Cerebellar cortex (tissue), 1 donor: ENCODE data around the gene DHPS.
"Not testable (repeated sequence)": the region's sequence is repeated elsewhere in the genome, so short reads cannot be mapped to it uniquely, and the experiment has no call there.

Experiments
- DNase-seq: peaks from one replicate; pipeline ENCODE4 v3.0.0-alpha.2; 2015; ENCODE audit warnings: low spot score

The DHPS gene

DNA sequence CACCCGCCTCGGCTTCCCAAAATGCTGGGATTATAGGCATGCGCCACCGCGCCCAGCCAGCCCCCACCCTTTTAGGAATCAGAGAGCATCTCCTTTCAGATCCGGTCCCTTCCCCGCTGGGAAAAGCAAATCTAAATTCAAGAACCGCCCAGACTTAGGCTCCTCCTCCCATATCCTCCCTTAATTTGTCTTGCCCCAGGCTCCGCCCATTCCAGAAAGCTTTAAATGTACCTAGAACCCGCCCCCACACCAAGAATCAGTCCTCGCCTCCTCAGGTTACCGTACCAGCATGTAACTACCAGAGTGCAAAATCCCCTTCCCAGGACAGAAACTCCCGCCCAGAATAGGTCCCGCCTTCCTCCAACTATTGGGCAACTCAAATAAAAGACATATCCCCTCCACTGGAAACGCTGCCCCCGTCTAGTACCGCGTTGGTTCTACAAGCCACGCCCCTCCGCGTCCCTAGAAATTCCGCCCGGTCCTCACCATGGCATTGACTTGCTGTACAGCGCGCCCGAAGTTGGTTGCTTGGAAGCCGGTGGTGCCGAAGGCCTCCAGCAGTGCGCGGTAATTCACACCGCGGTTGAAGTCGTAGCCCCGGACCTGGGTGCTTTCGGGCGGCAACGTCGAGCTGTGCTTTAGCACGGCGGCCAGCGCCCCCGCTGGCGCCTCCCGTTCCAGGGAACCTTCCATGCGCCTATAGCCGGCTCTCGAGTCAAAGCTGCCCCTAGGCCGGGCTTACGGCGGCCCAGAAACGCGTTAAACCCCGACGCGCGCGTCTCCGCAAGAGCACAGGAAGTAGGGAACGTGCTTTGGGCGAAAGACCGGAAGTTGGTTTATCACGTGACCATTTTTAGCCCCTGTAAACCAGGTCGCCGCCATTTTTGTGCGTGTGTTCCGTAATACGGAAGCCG lies at the start of gene DHPS:
DHPS (minus strand) TSS at position 807 of the 914 bp plus-strand sequence; CDS start at position 693, 114 bp downstream.
- peak; percentile 97 for DNase-seq

DNA sequence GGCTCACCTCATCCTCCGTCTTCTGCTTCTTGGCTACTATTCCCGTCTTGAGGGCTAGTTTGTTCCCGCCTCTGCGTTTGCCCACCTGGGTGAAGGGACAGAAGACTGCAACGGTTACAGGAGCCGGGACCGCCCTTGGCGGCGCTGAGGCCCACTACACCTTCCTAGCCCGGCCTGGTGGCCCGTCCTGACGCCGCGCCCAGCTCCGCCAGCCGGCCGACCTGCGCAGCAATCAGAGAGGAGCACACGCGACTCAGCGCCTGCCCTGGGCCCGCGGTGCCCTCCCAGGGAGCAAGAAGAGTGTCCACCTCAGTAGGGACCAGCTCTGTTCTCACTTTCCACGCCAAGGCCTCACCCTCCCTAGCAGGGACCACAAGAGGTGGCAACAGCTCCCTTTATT lies 49.7 kb upstream of the DHPS start:
- DNase-seq = no peak

DNA sequence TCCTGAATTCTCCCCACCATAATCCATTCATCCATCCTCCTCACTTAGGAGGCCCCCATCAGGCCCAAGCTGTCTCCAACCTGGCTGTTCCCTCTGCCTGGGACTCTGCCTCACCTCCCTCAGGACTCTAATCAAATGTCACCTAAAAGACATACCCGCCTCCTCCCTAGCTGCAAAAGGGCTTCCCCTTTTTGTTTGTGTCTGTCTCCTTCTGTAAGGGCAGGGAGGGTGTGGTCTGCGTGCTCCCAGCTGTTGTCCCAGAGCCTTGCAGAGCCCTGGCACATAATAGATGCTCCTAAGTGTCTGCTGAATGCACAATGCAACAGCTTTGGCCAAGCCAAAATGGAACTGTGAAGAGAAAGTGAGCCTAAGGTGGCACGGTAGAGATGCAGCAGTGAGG lies 48.4 kb upstream of the DHPS start:
- no peak for DNase-seq

DNA sequence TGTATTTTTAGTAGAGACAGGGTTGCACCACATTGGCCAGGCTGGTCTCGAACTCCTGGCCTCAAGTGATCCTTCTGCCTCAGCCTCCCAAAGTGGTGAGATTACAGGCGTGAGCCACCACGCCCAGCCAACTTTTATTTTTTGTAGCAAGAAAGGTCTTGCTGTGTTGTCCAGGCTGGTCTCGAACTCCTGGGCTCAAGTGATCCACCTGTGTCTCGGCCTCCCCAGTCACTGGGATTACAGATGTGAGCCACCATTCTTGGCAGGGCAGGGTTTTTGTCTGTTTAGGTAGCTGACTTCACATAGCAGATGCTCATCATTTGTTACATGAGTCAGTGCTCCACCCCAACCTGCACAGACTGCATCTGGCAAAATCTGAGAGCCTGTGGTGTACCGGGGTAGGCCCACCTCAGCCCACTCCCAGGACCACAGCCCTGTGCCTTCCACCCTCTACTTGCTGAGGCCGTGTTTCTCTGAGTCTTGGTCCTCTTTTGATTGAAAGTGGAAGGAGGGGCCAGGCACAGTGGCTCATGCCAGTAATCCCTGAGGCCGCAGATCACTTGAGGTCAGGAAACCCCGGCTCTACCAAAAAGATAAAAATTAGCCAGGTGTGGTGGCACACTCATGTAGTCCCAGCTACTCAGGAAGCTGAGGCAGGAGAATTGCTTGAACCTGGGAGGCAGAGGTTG lies 46.2 kb upstream of the DHPS start:
- no peak for DNase-seq

DNA sequence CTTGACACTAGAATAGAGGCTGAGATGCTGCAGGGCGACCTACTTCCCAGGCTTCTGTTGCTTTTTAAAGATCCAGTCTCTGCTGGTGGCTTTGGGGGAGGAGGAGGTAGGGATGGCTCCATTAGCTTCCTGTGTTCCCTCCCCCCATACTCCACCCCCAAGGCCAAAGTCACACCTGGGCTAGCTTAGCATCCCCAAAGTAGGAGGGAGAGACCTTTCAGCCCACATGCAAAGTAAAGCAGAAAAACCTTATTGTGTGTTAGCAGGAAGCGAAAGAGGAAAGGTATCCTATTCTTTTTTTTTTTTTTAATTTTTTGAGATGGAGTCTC lies 45.3 kb upstream of the DHPS start:
- no peak for DNase-seq

DNA sequence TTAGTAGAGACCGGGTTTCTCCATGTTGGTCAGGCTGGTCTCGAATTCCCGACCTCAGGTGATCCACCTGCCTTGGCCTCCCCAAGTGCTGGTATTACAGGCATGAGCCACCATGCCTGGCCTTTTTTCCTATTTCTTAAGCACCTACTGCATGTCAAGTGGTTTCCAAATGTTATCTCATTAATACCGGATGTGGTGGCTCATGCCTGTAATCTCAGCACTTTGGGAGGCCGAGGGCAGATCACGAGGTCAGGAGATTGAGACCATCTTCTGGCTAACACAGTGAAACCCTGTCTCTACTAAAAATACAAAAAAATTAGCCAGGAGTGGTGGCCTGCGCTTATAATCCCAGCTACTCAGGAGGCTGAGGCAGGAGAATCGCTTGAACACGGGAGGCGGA lies 43.9 kb upstream of the DHPS start:
- not testable (repeated sequence) for DNase-seq

DNA sequence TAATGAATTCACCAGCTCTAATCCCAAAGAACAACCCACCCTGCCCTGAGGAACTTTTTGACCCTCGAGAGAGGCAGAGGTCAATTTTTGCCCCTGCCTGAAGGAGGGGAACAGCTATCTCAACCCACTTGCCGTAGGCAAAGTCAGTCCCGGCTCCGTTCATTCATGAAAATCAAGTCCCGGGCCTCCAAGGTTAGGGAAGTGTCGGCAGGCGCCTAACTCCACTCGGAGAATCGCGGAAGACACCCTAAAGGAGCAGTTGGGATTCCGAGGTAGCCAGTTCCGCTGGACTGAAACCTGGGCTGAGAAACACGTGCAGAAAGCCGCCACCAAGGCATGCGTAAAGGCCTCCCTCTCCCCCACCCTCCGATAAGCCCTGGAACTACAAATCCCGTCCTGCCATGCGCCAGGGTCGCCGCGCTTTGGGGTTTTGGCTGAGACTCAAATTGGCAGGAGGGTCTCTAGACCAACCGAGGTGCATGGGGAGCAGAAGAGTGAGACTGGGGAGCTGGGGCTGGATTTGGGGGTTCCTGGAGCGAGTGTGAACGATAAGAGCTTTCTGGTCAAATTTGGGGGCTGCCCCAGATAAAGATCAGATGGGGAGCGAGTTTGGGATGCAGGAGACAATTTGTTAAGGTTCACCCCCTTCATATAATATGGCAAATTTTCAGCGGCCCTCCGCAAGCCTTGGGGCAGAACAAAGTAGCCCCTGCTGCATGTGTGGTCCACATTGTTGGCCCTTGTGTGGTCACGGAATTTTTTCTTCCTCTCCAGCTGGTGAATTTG lies 42.2 kb upstream of the DHPS start, which contains the start of gene TNPO2:
TNPO2 (minus strand) TSS at position 292 of the 786 bp plus-strand sequence. CDS start 2,955 bp downstream, outside the sequence.
- peak; percentile 87 for DNase-seq

DNA sequence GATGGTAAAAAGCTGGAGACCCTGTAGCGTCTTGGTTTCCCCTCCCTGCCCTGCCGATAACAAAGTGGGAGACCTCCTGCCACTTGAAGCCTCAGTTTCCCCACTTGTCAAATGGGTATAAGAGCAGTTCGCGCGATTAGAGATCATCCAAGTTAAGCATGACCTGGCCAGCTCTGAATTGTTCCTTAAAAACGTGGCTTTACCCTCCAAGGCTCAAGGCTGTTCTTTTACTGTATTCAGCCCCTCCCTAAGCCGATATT lies 41.6 kb upstream of the DHPS start:
- DNase-seq = no peak

DNA sequence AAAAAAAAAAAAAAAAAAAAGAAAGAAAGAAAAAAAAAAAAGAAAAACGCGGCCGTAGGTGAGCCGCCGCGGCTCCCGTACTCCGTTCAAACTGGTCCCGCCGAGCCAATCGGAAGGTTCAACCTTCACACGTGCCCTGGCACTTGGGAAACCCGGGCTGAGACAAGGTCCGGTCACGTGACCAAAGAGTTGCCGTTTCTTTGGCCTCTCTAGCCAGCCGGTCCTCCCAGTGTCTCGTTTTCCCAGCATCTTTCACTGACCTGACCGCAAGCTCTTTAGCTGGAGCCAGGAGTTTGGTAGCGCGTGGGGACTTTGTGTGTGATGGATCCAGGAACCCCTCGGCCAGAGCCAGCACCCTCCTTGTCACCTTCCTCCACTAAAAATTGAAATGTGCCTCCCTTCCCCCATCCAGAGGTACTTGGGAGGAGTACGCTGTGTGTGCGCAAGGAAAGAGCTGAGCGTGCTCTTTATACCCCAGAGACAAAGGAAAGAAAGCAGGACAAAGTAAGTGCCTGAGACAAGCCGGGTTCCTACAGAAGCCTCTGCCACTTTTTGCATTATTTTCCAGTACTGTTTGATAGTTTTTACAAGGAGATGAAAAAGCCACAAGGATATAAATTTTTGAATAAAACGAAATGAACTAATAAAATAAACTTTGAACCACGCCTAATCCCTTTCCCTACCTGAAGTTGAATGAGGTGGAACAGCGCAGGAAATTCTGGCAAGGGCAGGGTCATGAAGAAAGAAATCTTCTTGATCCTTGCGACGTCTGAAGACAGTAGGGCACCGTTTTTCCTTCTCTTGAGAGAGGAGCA lies 41.1 kb upstream of the DHPS start:
- peak; percentile 99 for DNase-seq

DNA sequence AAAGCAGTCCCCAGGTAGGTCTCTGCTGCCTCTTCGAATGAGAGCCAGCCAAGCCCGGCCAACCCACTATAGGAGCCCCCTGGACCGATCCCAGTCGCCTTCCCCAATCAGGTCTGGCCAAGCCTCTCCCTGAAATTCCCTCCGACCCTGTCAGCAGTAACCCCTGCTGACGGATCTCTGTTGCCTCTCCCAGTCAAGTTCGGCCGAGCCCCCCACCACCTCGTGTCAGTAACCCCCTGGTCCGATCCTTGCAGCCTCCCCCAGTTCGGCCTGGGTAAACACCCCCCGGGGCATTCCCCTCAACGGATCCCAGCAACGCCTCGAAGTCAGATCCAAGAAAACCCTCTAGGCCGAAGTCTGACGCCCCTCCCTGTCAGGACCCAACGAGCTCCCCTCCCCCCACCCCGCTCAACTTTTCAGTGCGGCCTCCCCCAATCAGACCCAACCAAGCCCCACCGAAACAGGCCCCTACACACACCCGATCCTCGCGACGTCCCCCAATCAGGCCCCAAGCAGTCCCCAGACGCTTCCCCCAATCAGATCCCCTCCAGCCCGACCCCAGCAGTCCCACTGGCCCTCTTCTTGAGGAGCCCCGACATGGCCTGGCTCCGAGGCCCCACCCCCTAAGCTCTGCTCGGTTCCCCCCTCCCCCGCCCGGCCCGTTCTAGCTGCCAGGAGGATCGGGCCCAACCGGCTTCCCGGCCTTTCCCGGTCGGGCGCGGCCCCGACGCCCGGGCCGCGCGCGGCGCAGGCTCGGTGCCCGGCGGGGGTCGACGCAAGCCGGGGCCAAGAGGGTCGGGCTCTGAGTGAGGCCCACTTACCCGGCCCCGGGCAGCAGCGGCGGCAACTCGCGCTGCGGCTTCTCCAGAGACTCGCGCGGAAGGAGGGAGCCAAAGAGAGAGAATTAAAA lies 40.2 kb upstream of the DHPS start:
- peak; percentile 62 for DNase-seq

DNA sequence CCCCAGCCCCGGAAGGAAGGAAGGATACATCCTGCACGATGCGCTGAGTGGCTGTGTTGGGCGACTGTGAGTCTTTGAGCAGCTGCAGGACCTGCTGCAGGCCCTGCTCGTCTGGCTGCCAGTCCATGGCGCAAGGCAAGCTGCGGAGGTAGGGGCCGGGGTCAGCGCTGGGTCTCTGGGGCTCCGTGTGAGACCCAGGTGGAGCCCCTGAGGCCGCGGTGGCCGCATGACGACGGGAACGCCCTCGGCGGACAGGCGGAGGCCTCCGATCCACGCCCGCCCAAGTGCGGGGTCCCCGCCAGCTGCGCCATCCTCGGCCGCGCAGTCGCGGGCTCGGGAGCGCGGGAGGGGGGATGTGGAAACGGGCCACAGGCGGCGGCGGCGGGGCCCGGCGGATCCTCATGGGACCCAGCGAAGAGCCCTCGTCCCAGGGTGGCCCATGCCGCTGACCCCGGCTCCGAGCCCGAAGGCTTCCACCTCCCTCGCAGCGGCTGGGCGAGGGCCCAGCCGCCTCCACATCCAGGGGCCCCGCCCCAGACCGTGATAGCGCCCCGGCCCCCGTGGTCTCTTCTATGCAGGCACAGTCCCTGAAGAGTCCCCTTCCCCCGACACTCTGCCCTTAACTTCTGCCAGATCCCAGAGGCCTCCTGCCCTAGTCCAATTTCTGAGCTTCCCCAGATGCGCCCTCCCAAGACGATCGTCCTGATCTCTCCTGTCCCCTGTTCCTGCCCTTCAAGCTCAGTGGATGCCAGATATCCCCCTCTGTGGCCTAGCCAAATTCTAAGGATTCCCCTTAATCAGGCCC lies 39.4 kb upstream of the DHPS start:
- DNase-seq = no peak

DNA sequence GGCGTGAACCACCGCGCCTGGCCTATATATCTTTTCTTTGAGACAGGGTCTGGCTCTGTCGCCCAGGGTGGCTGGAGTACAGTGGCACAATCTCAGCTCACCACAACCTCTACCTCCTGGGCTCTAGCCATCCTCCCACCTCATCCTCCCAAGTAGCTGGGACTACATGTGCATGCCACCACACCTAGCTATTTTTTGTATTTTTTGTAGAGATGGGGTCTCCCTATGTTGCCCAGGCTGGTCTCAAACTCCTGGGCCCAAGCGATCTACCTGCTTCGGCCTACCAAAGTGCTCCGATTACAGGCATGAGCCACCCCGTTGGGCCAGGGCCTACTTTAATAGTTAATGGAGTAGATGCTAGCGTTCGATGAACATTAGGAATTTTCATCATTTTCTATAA lies 38.6 kb upstream of the DHPS start:
- no peak for DNase-seq

DNA sequence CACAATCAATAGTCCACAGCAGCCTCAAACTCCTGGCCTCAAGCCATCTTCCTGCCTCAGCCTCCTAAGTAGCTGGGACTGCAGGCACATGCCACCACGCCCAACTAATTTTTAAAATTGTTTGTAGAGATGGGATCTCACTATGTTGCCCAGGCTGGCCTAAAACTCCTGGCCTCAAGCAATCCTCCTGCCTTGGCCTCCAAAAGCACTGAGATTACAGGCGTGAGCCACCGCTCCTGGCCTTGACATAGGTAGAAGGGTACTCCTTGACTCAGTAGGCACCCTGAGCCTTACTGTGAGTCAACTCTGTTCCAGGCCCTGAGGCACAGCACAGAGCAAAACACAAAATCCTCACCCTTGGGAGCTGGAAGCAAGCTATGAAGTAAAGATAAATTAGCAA lies 34.2 kb upstream of the DHPS start:
- DNase-seq = no peak

DNA sequence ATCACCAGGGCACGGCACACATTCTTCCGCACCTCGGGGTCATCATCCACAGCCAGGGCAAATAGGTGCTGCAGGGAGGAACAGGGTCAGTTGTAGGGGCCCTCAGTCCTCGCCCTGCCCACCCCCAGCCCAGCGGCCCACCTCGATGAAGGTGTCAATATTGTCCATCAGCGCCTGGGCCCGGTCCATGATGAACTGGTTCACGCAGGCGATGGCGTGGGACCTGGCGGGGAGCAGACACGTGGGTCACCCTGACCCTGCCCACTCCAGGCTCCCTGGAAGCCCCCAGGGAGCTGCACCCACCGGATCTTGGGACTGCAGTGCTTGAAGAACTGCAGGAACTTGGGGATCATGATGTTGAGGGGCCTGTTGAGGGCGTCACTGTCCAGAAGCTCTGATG lies 33.4 kb upstream of the DHPS start:
- no peak for DNase-seq

DNA sequence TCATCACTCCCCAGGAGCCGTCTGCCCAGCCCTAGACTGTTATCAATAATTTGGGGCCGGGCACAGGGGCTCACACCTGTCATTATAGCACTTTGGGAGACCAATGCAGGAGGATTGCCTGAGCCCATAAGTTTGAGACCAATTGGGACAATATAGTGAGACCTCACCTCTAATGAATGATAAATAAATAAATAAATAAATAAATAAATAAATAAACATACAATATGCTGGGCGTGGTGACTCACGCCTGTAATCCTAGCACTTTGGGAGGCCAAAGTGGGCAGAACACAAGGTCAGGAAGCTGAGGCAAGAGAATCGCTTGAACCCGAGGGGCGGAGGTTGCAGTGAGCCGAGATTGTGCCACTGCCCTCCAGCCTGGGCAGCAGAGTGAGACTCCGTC lies 31.6 kb upstream of the DHPS start:
- DNase-seq = not testable (repeated sequence)

DNA sequence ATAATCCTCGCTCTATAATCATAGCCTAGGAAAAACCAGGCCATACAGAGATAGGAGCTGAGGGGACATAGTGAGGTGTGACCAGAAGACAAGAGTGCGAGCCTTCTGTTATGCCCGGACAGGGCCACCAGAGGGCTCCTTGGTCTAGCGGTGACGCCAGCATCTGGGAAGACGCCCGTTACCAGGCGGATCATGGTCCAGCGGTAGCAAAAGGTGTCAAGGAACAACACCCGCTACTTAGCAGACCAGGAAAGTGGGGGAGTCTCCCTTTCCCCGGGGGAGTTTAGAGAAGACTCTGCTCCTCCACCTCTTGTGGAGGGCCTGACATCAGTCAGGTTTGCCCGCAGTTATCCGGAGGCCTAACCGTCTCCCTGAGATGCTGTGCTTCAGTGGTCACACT lies 30.4 kb upstream of the DHPS start:
- not testable (repeated sequence) for DNase-seq

DNA sequence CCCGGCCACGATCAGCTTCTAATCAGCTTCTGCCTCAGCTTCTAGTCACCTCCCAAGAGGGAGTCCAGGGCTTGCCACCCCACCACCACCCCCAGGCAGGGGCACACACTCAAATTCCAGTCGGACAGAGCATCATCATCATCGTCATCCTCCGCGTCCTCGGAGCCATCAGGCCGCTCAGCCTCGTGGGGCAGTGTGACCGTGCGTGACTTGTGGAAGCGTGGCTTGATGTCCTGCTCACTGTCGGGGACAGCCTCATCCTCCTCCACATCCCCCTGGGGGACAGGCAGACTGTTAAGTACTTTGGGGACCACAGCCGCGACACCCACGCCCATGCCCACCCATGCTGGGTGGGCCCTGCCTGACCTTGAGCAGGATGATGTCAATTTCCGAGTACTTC lies 29.5 kb upstream of the DHPS start:
- no peak for DNase-seq

DNA sequence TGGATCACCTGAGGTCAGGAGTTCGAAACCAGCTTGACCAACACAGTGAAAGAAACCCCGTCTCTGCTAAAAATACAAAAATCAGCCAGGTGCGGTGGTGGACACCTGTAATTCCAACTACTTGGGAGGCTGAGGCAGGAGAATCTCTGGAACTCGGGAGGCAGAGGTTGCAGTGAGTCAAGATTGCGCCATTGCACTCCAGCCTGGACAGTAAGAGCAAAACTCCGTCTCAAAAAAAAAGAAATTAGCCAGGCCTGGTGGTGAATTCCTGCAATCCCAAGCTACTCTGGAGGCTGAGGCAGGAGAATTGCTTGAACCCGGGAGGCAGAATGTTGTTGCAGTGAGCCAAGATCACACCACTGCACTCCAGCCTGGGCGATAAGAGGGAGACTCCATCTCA lies 27.0 kb upstream of the DHPS start:
- DNase-seq = no peak

DNA sequence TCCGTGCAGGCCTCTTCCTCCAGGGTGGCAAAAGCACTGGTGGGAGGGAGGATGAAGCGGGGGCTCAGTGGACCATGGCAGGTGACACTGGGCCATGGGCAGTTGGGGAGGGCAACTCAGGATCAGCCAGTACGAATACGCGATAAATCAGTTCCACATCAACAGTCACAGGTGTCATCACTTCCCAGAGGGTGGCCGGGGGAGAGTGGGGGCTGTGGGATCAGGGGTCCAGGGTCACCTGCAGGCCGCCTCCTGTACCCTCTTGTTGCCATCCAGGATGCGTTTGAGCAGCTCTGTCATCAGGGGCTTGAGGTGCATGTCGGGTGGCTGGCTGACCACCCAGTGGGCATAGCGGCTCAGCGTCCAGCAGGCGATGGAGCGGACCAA lies 24.6 kb upstream of the DHPS start:
- DNase-seq = no peak
